GM12864 (cell line): ENCODE results near the gene ITGA2B.
A peak's percentile ranks its signal among the peaks of the same experiment; 100 is the strongest.
"Not testable (repeated sequence)": the region's sequence is repeated elsewhere in the genome, so short reads cannot be mapped to it uniquely, and the experiment has no call there.

Source experiments
- DNase-seq: peaks from one replicate; pipeline ENCODE4 v3.0.0-alpha.2; 2011; ENCODE audit warnings: low read depth
- H3K4me3 ChIP-seq: 2 replicates; pipeline ENCODE4 v1.5.1; 2011; ENCODE audit warnings: mild to moderate bottlenecking, low read depth, low read length, control low read depth
- CTCF ChIP-seq: IDR thresholded peaks from 2 replicates; pipeline ENCODE4 v1.5.1; 2011; ENCODE audit warnings: low read depth, mild to moderate bottlenecking, moderate library complexity, low read length, control low read depth, inconsistent platforms; ENCODE audit errors: missing control alignments

The ITGA2B gene

GRCh38 chr17:44378171-44378705 lies 11.2 kb downstream of the ITGA2B start:
- no peak overlapping the region for H3K4me3 ChIP-seq
- no peak for DNase-seq
- TF ChIP-seq CTCF = no peak

DNA sequence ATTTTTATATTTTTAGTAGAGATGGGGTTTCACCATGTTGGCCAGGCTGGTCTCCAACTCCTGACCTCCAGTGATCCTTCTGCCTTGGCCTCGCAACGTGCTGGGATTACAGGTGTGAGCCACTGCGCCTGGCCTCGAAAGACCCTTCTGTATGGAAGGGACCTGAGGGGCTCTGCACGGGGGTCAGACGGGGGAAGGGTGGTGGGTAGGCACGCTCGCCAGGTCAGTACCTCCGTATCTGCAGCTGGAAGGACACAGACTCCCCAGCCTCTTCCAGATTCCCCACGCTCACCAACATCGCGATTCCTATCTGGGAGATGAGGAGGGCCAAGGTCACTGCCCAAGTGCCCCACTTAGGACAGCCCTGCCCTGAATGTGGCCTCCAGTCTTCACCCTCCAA lies 12.7 kb downstream of the ITGA2B start:
- no peak overlapping the region for H3K4me3 ChIP-seq
- no peak for TF ChIP-seq CTCF
- no peak for DNase-seq

DNA sequence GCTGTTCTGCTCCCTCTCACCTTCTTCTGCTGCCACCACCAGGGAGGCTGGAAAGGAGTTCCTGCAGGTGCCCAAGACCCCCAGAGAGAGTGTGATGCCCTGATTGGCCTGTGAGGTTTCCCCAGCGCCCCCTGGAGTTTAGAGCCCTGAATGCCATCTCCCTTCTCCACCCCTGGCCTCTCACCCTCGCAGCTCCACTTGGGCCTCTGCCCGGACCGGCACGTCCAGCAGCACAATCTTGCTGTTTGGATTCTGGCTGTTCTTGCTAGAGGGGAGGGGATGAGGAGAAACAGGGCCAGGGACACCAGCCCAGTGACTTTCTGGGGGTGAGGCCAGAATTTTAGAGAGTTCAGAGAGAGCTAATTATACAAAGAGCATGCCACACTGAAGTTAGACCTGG lies 13.3 kb downstream of the ITGA2B start:
- TF ChIP-seq CTCF = peak; percentile 75
- no peak for DNase-seq
- no peak overlapping the region for H3K4me3 ChIP-seq

GRCh38 chr17:44375196-44376017 lies 14.0 kb downstream of the ITGA2B start:
- no peak for TF ChIP-seq CTCF
- DNase-seq = no peak
- no peak overlapping the region for H3K4me3 ChIP-seq

- H3K4me3 ChIP-seq = no peak overlapping the region; the same call in 1 of the 2 replicates
- no peak for TF ChIP-seq CTCF
- DNase-seq = no peak
Measured at GRCh38 chr17:44374306-44375195, 14.9 kb downstream of the ITGA2B start.

- no peak for DNase-seq
- TF ChIP-seq CTCF = no peak
- H3K4me3 ChIP-seq = no peak overlapping the region
Measured at GRCh38 chr17:44372036-44372435, 17.4 kb downstream of the ITGA2B start.

DNA sequence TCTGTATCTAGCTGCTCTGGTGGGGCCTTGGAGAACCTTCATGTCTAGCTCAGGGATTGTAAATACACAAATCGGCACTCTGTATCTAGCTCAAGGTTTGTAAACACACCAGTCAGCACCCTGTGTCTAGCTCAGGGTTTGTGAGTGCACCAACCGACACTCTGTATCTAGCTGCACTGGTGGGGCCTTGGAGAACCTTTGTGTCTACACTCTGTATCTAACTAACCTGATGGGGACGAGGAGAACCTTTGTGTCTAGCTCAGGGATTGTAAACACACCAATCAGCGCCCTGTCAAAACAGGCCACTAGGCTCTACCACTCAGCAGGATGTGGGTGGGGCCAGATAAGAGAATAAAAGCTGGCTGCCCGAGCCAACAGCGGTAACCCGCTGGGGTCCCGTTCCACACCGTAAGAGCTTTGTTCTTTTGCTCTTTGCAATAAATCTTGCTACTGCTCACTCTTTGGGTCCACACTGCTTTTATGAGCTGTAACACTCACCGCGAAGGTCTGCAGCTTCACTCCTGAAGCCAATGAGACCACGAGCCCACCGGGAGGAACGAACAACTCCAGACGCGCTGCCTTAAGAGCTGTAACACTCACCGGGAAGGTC lies 19.9 kb downstream of the ITGA2B start:
- not testable (repeated sequence) for H3K4me3 ChIP-seq, DNase-seq

GRCh38 chr17:44368391-44369243 lies 20.8 kb downstream of the ITGA2B start:
- H3K4me3 ChIP-seq, DNase-seq: not testable (repeated sequence)
